Measurements from ENCODE around the gene PRKCE.

GRCh38 chr2:45772038-45772437 is 120.6 kb downstream of the PRKCE start:
- TF ChIP-seq POLR2AphosphoS5 (IDR thresholded peaks at IDR 0.05; ENCODE audit: low read depth, low read length) (no peak), POLR2A (IDR thresholded peaks at IDR 0.05; ENCODE audit: low read depth, low read length) (no peak), TAF1 (IDR thresholded peaks at IDR 0.05; ENCODE audit: borderline replicate concordance, low read depth, low read length) (no peak)
